Forelimb muscle (tissue), 1 donor: ENCODE results near the gene ALK. TPM values are rescaled to one million over a fixed set of nuclear protein-coding genes. Genes with fewer than 3 reads are reported as not detected.

Experiments
- DNase-seq: peaks from one replicate; pipeline ENCODE4 v3.0.0-alpha.2; 2013; ENCODE audit warnings: low read depth
- polyA plus RNA-seq: library from polyadenylated mRNA; unstranded; fragments of 120-200 nt; gene quantifications from one replicate; pipeline ENCODE4 v1.2.1, GENCODE V29; 2013; ENCODE audit not compliant: insufficient read length

ALK gene
- polyA plus RNA-seq, 1 donor: 0.03 TPM

- DNase-seq: no peak
Measured at GRCh38 chr2:29796446-29796845, 124.9 kb downstream of the ALK start.

GRCh38 chr2:29789911-29790485, 131.4 kb downstream of the ALK start:
- no peak for DNase-seq

DNA sequence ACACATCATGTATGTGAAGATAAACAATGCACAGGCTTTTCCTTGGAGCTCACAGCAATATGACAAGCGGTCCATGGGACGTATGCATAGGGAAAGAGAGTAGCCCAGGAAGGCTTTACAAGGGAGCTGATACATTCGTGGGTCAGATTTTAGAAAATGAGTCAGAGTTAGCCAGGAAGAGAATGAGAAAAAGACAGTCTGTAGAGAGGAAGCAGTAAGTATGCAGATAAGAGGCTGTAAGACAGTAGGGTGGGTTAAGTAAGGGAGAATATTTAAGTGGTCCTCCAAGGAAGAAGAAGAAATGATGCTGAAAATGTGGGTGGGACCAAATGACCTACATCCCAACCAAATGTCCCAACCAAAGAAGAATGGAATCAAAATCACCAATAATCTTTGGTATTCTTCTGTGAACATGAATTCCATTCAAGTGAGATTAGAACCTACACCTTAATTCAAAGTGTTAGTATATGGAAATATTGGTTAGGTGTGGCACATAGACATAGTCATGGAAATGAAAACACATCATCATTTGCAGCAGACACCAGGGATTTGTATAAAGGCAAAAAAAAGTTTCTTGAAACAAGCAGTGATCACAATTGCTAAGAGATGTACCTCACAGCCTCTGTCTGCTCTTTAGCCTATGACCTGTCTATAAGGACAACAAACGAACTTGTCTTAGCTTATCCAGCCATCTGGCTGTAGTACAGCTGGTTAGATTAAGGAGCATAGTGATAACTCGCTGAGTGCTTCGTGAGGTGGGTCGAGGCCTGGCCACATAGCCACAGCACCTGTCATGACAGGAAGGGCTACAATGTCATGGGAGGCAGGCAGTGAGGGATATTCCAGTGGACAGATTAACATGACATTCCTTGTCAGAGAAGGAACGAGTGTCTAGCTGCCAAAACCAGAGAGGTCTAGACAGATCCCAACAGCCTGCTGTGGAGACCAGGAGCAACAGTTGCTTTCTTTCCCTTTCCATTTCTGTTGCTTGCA, 133.6 kb downstream of the ALK start:
- no peak for DNase-seq

- DNase-seq: no peak
Measured at GRCh38 chr2:29786361-29786760, 135.0 kb downstream of the ALK start.

DNA sequence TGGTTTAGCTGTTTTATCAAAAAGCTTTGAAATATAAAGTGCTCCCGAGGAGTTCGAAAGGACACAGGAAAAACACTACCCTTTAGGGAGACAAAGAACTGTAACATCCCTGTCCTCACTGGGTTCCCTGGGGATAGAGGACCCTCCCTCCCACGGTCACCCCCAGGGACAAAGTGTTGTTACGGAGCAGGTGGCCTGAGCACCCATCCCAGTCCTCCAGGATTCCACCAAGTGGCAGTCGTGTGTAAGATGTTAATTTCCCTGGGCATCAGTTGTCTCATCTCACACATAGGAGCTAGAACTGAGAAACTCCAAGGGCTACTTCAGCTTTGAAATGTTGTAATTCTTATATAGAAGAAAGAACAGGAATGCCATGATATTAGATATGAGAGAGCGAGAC, 137.7 kb downstream of the ALK start:
- DNase-seq: no peak

DNA sequence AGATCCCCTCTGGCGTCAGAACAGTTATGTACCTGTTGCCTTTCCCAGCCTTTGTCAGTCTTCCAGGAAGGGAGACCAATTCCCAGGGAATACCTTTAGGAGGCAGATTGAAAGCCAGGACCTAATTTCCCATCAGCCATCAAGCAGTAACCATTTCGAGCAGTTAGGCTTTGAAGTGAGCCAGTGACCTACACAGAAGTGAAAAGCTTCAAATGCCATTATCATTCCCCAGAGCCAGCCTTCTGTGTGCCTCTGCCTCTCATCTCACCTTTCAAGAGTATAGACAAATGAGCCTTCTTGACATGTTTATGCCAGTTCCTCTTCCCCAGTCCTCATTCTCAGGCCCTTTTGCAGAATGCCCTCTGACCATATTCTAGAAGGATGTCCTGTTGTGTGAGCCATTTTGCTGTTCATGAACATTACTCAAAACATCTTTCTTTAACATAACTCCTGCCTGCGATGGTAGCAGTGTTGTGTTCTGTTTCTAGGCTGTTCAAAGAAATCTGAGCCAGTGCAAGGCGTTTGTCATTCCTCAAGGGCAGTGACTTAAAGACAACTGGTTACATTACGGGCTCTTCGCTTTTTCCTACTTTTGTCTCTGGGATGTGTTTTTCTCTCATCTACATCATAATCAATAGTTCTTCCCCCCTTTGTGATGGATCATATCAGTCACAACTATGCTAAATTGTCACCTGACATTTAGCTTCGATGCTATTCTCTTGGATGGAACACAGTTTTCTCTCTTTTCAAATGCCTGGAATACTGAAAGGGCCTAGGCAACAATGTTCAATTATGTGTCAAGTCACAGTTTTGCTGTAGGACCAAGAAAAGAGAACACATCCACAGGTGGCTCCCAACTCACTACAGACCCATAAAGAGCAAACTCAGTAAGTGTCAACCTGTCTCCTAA, 138.6 kb downstream of the ALK start:
- no peak for DNase-seq

DNA sequence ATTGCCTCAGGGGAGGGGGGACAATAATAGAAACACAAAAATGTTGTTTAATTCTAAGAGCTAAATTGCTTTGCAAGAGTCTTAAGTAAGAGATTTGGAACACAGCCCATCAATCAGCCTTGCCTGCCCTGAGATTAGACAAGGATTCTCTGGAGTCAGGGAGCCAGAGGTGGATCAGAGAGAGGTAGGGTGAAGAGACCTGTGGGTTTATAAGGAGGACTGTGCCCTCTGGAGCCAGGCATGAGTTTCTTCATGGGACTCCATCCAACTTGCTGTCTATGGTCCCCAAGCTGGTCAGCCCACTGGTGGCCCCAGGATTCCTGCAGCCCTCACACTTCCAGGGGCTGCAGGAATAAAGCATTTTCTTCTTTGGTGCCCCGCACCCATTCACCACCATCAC, 139.3 kb downstream of the ALK start:
- no peak for DNase-seq

GRCh38 chr2:29780906-29781305, 140.5 kb downstream of the ALK start:
- no peak for DNase-seq

DNA sequence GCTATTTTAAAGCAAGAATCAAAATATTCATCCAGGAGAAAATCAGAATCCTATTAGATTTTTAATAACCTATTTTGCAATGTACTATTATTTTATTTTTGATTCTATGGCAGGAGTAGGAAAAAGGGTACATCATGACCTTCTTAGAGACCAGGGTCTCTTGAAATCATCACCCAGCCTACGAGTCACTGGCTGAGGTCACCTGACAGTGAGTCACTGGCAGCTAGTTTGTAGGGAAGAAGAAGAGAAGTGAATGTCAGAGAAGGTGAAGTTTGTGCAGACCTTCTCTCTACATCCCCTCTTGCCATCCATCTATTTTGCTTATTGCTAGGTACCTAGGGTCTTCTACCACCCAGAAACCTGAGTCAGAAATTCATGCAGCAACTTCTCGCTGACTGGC, 144.2 kb downstream of the ALK start:
- DNase-seq: no peak

GRCh38 chr2:29776406-29776805, 145.0 kb downstream of the ALK start:
- no peak for DNase-seq

DNA sequence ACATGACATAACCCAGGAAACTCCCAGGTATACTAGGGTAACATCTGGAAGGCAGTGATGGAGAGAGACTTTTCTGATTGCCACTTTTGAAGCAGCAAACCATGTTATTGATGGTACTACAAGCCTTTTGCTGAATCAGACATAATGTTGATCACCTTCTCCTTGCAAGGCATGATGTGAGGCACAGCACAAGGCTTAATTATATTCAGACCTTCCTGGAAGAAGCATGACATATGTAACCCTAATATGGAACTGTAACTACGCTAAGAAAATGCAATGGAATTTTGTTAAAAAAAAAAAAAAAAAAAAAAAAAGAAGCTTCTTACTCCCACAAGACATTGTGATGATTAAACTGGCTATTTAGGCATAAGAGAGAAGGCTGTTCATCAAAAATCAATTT, 145.4 kb downstream of the ALK start:
- DNase-seq: no peak

GRCh38 chr2:29774624-29775023, 146.8 kb downstream of the ALK start:
- DNase-seq: no peak

DNA sequence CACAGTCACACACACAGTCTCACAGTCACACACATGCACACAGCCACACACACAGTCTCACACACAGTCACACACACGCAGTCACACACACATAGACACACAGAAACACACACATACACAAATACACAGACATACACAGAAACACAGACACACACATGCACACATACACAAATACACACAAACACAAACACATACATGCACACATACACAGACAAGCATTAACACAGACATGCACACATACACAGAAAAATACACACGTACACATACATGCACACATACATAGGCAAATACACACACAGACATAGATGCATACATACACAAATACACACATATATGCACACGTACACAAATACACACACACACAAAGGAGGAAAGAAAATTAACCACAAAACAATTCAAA, 150.5 kb downstream of the ALK start:
- DNase-seq: no peak

- DNase-seq: no peak
Measured at GRCh38 chr2:29769847-29770246, 151.5 kb downstream of the ALK start.

GRCh38 chr2:29767606-29768335, 153.6 kb downstream of the ALK start:
- no peak for DNase-seq

- no peak for DNase-seq
Measured at GRCh38 chr2:29766191-29766590, 155.2 kb downstream of the ALK start.

DNA sequence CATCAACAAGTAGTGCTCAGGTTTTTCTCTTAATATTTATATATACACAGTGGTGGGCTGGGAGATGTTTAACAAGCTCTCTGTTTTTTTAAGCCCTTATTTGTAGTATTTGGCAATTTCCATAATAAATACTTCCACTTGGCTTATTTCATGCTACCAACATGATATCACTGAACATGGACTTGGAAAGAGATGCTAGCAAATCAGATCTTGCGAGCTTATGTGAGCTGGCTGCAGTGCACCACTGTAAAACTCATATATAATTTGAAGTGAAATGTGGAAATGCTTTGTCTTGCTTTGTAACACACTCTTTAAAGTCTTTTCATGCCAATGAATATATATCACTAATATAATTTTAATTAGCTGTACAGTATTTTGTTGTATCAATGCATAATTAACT, 155.7 kb downstream of the ALK start:
- DNase-seq: peak; percentile 22

DNA sequence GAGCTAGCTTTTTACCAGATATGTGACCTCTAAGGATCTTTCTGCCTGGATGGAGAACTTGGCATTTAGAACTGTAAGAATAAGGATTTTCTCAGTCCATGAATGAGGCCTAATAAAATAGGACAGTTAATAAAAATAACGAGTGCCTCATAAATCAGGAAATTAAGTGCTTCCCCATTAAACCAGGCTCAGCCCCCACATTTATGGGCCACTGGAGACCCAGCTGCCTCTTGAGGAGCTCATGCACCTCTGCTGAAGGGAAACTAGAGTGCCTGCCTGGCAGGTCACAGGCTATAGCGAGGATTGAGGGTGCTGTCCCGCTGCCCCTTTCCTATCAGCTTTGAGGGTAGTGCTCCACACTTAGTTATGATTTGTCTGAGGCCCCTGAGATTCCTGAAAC, 158.0 kb downstream of the ALK start:
- no peak for DNase-seq

DNA sequence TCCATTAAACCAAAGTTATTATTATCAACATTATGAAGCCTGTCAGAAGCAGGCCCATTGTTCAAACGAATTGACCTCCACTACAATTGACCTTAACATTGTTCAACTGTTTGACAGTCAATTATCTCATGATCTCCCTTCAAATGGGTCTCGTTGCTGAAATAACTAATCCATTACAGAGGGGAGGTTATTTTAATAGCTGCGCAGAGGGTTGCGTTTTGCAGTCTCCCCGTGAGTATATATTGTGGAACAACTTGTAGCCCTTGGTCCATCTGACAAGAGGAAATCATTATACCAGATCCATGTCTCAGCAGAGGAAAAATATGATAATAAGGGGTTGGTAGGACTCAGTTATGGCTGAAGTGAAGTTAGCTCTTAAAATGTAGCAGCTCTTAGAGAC, 159.1 kb downstream of the ALK start:
- DNase-seq: no peak

- DNase-seq: no peak
Measured at GRCh38 chr2:29761278-29761677, 160.1 kb downstream of the ALK start.

- DNase-seq: no peak
Measured at GRCh38 chr2:29760008-29760407, 161.4 kb downstream of the ALK start.

DNA sequence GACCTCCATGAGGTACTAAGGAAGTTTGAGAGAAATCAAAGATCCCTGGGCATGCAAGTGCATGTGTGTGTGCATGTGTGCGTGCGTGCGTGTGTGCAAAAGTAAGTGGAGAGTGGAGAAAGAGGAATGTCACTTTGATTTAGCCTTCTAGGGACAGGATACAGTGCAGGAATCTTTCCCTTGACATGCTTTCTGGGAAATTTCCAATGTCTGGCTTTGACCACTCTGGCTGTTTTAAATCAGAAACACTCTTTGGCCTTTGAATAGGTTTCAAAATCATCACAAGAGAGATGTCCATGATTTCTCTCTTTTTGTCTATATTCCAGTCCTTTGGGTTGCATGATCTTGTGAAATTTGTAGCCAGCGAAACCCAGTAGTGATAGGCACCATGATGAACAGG, 162.0 kb downstream of the ALK start:
- DNase-seq: no peak
